ENCODE measurements around the gene AP2M1.

DNA sequence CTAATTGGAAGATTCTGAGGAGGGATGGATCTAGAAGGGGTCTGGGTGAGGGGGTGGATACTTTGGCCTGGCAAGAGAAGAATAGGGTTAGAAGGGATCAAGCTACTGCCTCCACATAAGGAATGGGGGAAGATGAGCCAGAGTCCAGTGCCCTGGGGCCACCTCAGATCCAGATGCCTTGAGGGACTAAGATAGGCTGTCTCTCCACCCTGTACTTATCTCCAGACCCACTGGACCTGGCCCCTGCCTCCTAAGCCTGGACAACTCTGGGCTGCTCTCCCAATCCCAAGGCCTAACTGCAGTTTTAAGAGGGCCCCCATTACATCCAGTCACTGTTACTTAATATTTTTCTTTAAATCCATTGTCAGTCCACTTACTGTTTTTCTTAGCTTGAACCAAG lies 17.4 kb upstream of the AP2M1 start:
- TF ChIP-seq, protein P1, sequence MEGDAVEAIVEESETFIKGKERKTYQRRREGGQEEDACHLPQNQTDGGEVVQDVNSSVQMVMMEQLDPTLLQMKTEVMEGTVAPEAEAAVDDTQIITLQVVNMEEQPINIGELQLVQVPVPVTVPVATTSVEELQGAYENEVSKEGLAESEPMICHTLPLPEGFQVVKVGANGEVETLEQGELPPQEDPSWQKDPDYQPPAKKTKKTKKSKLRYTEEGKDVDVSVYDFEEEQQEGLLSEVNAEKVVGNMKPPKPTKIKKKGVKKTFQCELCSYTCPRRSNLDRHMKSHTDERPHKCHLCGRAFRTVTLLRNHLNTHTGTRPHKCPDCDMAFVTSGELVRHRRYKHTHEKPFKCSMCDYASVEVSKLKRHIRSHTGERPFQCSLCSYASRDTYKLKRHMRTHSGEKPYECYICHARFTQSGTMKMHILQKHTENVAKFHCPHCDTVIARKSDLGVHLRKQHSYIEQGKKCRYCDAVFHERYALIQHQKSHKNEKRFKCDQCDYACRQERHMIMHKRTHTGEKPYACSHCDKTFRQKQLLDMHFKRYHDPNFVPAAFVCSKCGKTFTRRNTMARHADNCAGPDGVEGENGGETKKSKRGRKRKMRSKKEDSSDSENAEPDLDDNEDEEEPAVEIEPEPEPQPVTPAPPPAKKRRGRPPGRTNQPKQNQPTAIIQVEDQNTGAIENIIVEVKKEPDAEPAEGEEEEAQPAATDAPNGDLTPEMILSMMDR (IDR thresholded peaks at IDR 0.05), result no peak
- no peak for TF ChIP-seq POLR2A (IDR thresholded peaks at IDR 0.05)

All from heart left ventricle (tissue), 13 donors.